K562 (cell line): ENCODE data around the gene GRPEL2. TPM values are rescaled to one million over a fixed set of nuclear protein-coding genes. Genes with fewer than 3 reads are reported as not detected.

Experiments used
- ATAC-seq: fragments of 200-7000 bp; cut with Tn5 transposase; 3 replicates; pipeline ENCODE4 v1.9.1; 2020; ENCODE audit warnings: moderate library complexity
- BruUV-seq: library from RNA; stranded (reverse); fragments of 400-500 nt; replicated peaks from 2 replicates; lab custom pipeline; 2021; lab: Mats Ljungman, UMichigan
- CTCF ChIA-PET: fragments of 300-600 bp; formaldehyde crosslinking; extraction: SDS; loops from one replicate; lab custom pipeline; 2021; ENCODE audit warnings: low intra/inter-chr PET ratio; lab: Yijun Ruan, JAX
- POLR2A ChIA-PET: fragments of 300-600, 350-650 bp; sonication (Branson Sonifier 250); formaldehyde crosslinking; extraction: SDS; loops from one replicate; lab custom pipeline; 2021; ENCODE audit warnings: antibody characterized with exemption, inconsistent platforms; lab: Yijun Ruan, JAX
- DNase-seq, 4 experiments: peaks; one replicate each; pipeline versions ENCODE4 v3.0.0 to v3.0.0-alpha.2; 2011 to 2018; ENCODE audit warnings: low spot score in 3 of 4, mixed read lengths in 3 of 4; ENCODE audit errors: extremely low read depth in 1 of 4
- FAIRE-seq: peaks from 2 replicates; lab custom pipeline; 2011; peaks lifted over from hg19 to GRCh38; lab: Jason Lieb, UNC
- H2AFZ ChIP-seq: 2 replicates; pipeline ENCODE4 v1.6.0; 2011; ENCODE audit warnings: low read depth, low read length, control low read depth, inconsistent platforms
- H3K27ac ChIP-seq: fragments of 200-600 bp; 3 replicates; pipeline ENCODE4 v1.8.0; 2011; ENCODE audit warnings: low read depth, mild to moderate bottlenecking, control low read depth, inconsistent platforms, low read length, moderate library complexity, mixed read lengths; ENCODE audit errors: extremely low read depth
- H3K27me3 ChIP-seq, 2 experiments: fragments of 300-600 bp in 1 of 2; 2 replicates in 1 of 2; 3 replicates in 1 of 2; pipeline versions ENCODE4 v1.6.0 to v1.8.0; 2011; ENCODE audit warnings: inconsistent platforms in 2 of 2, low read length in 2 of 2, mild to moderate bottlenecking in 1 of 2, mixed read lengths in 1 of 2, moderate library complexity in 1 of 2; ENCODE audit not compliant: control insufficient read depth in 2 of 2, insufficient read depth in 2 of 2
- H3K36me3 ChIP-seq: fragments of 300-600 bp; 3 replicates; pipeline ENCODE4 v1.8.0; 2011; ENCODE audit warnings: mild to moderate bottlenecking, low read length, inconsistent platforms; ENCODE audit not compliant: control insufficient read depth, insufficient read depth
- H3K4me1 ChIP-seq, 2 experiments: fragments of 200-600 bp in 1 of 2; replicated peaks in 1 of 2; 2 replicates in 1 of 2; 3 replicates in 1 of 2; pipeline versions ENCODE4 v1.5.1 to v1.8.0; 2011; ENCODE audit warnings: inconsistent platforms in 2 of 2, low read length in 2 of 2, mild to moderate bottlenecking in 1 of 2, mixed read lengths in 1 of 2, moderate library complexity in 1 of 2; ENCODE audit not compliant: control insufficient read depth in 2 of 2, insufficient read depth in 2 of 2
- H3K4me2 ChIP-seq: 2 replicates; pipeline ENCODE4 v1.6.1; 2011; ENCODE audit warnings: low read length, control low read depth, inconsistent platforms, mixed read lengths; ENCODE audit not compliant: insufficient read depth
- H3K4me3 ChIP-seq: fragments of 200-600 bp; sonication (generic), shearing (Covaris generic); 2 replicates; pipeline ENCODE4 v1.5.1; 2016; ENCODE audit warnings: control low read depth, inconsistent platforms
- H3K79me2 ChIP-seq: fragments of 200-600 bp; 3 replicates; pipeline ENCODE4 v1.8.0; 2011; ENCODE audit warnings: low read length, inconsistent platforms; ENCODE audit not compliant: control insufficient read depth, insufficient read depth
- H3K9ac ChIP-seq, 2 experiments: 2 replicates each; pipeline versions ENCODE4 v1.6.0 to v1.6.1; 2011; ENCODE audit warnings: low read depth in 2 of 2, low read length in 2 of 2, control low read depth in 1 of 2, inconsistent platforms in 1 of 2, mild to moderate bottlenecking in 1 of 2, mixed read lengths in 1 of 2; ENCODE audit not compliant: insufficient read depth in 1 of 2
- H3K9me1 ChIP-seq: one replicate; pipeline ENCODE4 v1.6.0; 2011; ENCODE audit warnings: inconsistent platforms, mild to moderate bottlenecking, low read length, moderate library complexity; ENCODE audit not compliant: control insufficient read depth, insufficient read depth
- H3K9me3 ChIP-seq: replicated peaks from 2 replicates; pipeline ENCODE4 v1.5.1; 2011; ENCODE audit warnings: low read depth, low read length, inconsistent platforms; ENCODE audit not compliant: control insufficient read depth, insufficient read depth
- H4K20me1 ChIP-seq: replicated peaks from 2 replicates; pipeline ENCODE4 v1.6.1; 2011; ENCODE audit warnings: low read length, inconsistent platforms, mixed read lengths; ENCODE audit not compliant: control insufficient read depth, insufficient read depth
- KLF16 ChIP-seq: IDR thresholded peaks from 2 replicates; pipeline ENCODE4 v1.6.1; 2016; ENCODE audit warnings: antibody characterized with exemption
- PTTG1 ChIP-seq: fragments of 450-650 bp; IDR thresholded peaks from 2 replicates; pipeline ENCODE4 v1.6.1; 2016; ENCODE audit warnings: low read depth, mild to moderate bottlenecking, missing genetic modification characterization, missing compliant biosample characterization
- RAD51 ChIP-seq: fragments of 450-650 bp; IDR thresholded peaks from 2 replicates; pipeline ENCODE4 v1.7.1; 2016; ENCODE audit warnings: low read depth, mild to moderate bottlenecking, borderline replicate concordance
- WGBS: fragments of 100-300 bp; shearing (Covaris generic); methylation state at CpG from one replicate; pipeline ENCODE4 v1.1.6; 2016; ENCODE audit warnings: low coverage, mixed read lengths; ENCODE audit not compliant: insufficient coverage; ENCODE audit errors: missing lambda C conversion rate; 5-methylcytosine and 5-hydroxymethylcytosine counted together
- in situ Hi-C: fragments of 300-500 bp; cut with MboI; formaldehyde crosslinking; loops from 4 replicates; pipeline ENCODE4 v1.15.0; 2018; ENCODE audit warnings: inconsistent platforms, mixed read lengths
- intact Hi-C: fragments of 100-400 bp; cut with micrococcal nuclease; formaldehyde crosslinking; loops from 2 replicates; pipeline ENCODE4 v1.14.2; 2022
- polyA plus RNA-seq, 8 experiments: library from polyadenylated mRNA; depleted of rRNA in 4 of 8; stranded (reverse) in 5 of 8; unstranded in 3 of 8; fragments of >200 nt; fragmentation: Nextera tagmentation in 2 of 8; fragmentation: Illumina TruSeq in 1 of 8; extraction: Ambion mirVana in 2 of 8; extraction: Trizol in 1 of 8; gene quantifications; 2 replicates each; pipeline versions ENCODE4 v1.2.1 to v1.2.3, GENCODE V29; 2011 to 2014; ENCODE audit warnings: inconsistent platforms in 1 of 8, missing spikeins in 1 of 8
- total RNA-seq, 7 experiments: library from RNA; depleted of rRNA in 6 of 7; stranded (reverse); fragments of >200 nt in 6 of 7; fragmentation: Illumina TruSeq in 2 of 7; extraction: Trizol in 2 of 7; gene quantifications; 2 replicates each; pipeline versions ENCODE4 v1.2.1 to v1.2.3, GENCODE V29; 2011 to 2021; ENCODE audit warnings: low replicate concordance in 1 of 7
- TF ChIP-seq, protein P1 (sequence below): fragments of 250-450 bp; sonication (Bioruptor Pico); IDR thresholded peaks from 2 replicates; pipeline ENCODE4 v1.5.0; 2021
- TF ChIP-seq, protein P2 (sequence below), 2 experiments: fragments of 450-650 bp; IDR thresholded peaks; 2 replicates each; pipeline ENCODE4 v1.6.1; 2018; ENCODE audit warnings: mild to moderate bottlenecking in 2 of 2, low read depth in 1 of 2; ENCODE audit not compliant: partially characterized antibody in 2 of 2
- TF ChIP-seq, protein P3 (sequence below): sonication (generic); formaldehyde crosslinking; IDR thresholded peaks from 2 replicates; pipeline ENCODE4 v1.8.1; 2023; ENCODE audit warnings: mild to moderate bottlenecking, missing genetic modification reagents
- TF ChIP-seq, protein P4 (sequence below): fragments of 250-450 bp; sonication (Bioruptor Pico); IDR thresholded peaks from 2 replicates; pipeline ENCODE4 v1.5.0; 2021; ENCODE audit warnings: mild to moderate bottlenecking, borderline replicate concordance

Gene GRPEL2
- total and polyA plus RNA-seq, 9 of the 15 experiments (the other 6 are each of a cell fraction or from before 2014, with no cell fraction given) = 11.2 to 40.5 (median 25.8) TPM

DNA sequence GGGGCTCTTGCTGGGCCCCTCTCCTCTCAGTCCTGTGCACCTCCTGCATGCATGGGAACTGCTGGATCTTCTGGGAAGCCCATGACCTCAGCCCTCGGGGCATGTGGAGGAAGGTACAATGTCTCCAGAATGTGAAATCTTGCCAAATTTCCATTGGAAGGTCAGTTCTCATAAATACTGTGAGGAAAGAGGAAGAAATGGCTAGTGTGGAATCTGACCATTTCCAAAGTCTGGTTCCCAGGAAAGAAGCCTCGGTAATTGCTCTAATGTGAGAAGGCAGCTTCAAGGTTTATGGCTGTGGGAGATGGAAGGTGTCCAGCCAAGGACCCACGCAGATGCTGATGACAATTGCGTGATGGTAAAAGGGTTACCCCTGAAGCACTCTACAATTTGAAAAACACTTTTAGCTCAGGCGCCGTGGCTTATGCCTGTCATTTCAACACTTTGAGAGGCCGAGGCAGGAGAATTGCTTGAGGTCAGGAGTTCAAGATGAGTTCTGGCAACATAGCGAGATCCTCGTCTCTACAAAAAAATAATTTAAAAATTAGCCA lies 41.9 kb downstream of the GRPEL2 start:
- Histone ChIP-seq H3K27ac (no peak overlapping the region), H3K9ac (no peak overlapping the region), H4K20me1 (no peaks in the 10 kb centered on the region), H3K36me3 (no peaks in the 10 kb centered on the region), H3K9me3 (no peaks in the 10 kb centered on the region)
- BruUV-seq = no TSS peak
- in situ Hi-C loops = loop anchor here (5.0 kb wide), 1 partner anchor 40 kb away; no protein-coding TSS in a partner anchor
- DNase-seq = no peak
- FAIRE-seq = no peak
- TF ChIP-seq, protein P1, sequence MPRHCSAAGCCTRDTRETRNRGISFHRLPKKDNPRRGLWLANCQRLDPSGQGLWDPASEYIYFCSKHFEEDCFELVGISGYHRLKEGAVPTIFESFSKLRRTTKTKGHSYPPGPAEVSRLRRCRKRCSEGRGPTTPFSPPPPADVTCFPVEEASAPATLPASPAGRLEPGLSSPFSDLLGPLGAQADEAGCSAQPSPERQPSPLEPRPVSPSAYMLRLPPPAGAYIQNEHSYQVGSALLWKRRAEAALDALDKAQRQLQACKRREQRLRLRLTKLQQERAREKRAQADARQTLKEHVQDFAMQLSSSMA = no peak
- TF ChIP-seq PTTG1 (tag) (no peak), KLF16 (no peak), RAD51 (no peak)
- TF ChIP-seq, protein P2, sequence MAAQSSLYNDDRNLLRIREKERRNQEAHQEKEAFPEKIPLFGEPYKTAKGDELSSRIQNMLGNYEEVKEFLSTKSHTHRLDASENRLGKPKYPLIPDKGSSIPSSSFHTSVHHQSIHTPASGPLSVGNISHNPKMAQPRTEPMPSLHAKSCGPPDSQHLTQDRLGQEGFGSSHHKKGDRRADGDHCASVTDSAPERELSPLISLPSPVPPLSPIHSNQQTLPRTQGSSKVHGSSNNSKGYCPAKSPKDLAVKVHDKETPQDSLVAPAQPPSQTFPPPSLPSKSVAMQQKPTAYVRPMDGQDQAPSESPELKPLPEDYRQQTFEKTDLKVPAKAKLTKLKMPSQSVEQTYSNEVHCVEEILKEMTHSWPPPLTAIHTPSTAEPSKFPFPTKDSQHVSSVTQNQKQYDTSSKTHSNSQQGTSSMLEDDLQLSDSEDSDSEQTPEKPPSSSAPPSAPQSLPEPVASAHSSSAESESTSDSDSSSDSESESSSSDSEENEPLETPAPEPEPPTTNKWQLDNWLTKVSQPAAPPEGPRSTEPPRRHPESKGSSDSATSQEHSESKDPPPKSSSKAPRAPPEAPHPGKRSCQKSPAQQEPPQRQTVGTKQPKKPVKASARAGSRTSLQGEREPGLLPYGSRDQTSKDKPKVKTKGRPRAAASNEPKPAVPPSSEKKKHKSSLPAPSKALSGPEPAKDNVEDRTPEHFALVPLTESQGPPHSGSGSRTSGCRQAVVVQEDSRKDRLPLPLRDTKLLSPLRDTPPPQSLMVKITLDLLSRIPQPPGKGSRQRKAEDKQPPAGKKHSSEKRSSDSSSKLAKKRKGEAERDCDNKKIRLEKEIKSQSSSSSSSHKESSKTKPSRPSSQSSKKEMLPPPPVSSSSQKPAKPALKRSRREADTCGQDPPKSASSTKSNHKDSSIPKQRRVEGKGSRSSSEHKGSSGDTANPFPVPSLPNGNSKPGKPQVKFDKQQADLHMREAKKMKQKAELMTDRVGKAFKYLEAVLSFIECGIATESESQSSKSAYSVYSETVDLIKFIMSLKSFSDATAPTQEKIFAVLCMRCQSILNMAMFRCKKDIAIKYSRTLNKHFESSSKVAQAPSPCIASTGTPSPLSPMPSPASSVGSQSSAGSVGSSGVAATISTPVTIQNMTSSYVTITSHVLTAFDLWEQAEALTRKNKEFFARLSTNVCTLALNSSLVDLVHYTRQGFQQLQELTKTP (IDR thresholded peaks at IDR 0.05; ENCODE audit: low read depth in 1 of 2, partially characterized antibody in 2 of 2) = no peak
- TF ChIP-seq, protein P3, sequence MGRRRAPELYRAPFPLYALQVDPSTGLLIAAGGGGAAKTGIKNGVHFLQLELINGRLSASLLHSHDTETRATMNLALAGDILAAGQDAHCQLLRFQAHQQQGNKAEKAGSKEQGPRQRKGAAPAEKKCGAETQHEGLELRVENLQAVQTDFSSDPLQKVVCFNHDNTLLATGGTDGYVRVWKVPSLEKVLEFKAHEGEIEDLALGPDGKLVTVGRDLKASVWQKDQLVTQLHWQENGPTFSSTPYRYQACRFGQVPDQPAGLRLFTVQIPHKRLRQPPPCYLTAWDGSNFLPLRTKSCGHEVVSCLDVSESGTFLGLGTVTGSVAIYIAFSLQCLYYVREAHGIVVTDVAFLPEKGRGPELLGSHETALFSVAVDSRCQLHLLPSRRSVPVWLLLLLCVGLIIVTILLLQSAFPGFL (CRISPR knock-in tag) = no peak
- TF ChIP-seq, protein P4, sequence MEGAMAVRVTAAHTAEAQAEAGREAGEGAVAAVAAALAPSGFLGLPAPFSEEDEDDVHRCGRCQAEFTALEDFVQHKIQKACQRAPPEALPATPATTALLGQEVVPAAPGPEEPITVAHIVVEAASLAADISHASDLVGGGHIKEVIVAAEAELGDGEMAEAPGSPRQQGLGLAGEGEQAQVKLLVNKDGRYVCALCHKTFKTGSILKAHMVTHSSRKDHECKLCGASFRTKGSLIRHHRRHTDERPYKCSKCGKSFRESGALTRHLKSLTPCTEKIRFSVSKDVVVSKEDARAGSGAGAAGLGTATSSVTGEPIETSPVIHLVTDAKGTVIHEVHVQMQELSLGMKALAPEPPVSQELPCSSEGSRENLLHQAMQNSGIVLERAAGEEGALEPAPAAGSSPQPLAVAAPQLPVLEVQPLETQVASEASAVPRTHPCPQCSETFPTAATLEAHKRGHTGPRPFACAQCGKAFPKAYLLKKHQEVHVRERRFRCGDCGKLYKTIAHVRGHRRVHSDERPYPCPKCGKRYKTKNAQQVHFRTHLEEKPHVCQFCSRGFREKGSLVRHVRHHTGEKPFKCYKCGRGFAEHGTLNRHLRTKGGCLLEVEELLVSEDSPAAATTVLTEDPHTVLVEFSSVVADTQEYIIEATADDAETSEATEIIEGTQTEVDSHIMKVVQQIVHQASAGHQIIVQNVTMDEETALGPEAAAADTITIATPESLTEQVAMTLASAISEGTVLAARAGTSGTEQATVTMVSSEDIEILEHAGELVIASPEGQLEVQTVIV = no peak
- TF ChIP-seq, all 486 proteins: peak for 0
- peaks cover 3 to 10% of the 10 kb centered on the region in 2 experiments; a peak in 3 of 5 replicates for H3K4me1 ChIP-seq
- H3K4me2 ChIP-seq = no peak overlapping the region
- POLR2A ChIA-PET = interaction anchor here (0.9 to 1.8 kb wide), 3 partner anchors 13 to 46 kb away, joined by 3 to 5 read pairs (median 3); no protein-coding TSS in a partner anchor
- H2AFZ ChIP-seq = no peak overlapping the region
- H3K4me3 ChIP-seq = no peak overlapping the region
- no peaks in the 10 kb centered on the region for H3K27me3 ChIP-seq
- no peaks in the 10 kb centered on the region for H3K9me1 ChIP-seq
- ATAC-seq = no peak
- intact Hi-C loops = no loop called here
- H3K79me2 ChIP-seq = no peaks in the 10 kb centered on the region
- 60% methylated on average over 9 of the region's 9 CpGs for WGBS
- CTCF ChIA-PET = no interaction called here
